ENCODE measurements around the gene FILIP1L. TPM values are rescaled to one million over a fixed set of nuclear protein-coding genes. Genes with fewer than 3 reads are reported as not detected.
A peak's percentile ranks its signal among the peaks of the same experiment; 100 is the strongest.

The FILIP1L gene
- total RNA-seq, 4 donors from 2014 or later = 4.4 to 17.7 (median 13.2) TPM

GRCh38 chr3:99877031-99877579 is 237.2 kb downstream of the FILIP1L start:
- Histone ChIP-seq H3K4me1 (no peaks in the 10 kb centered on the region), H3K27ac (peak overlapping the region; percentile 74 to 92 (median 88)), H3K9me3 (no peaks in the 10 kb centered on the region), H3K36me3 (no peaks in the 10 kb centered on the region), H3K27me3 (no peaks in the 10 kb centered on the region), H3K4me3 (replicated peaks in 1 of 3) (no peak overlapping the region)
- intact Hi-C loops (cut with DNase I) = no loop called here
- TF ChIP-seq CTCF (IDR thresholded peaks at IDR 0.05) = no peak
- no peak for TF ChIP-seq POLR2A (IDR thresholded peaks at IDR 0.05)
- no peak for DNase-seq
- WGBS, 2 donors = 87 to 88% methylated on average over 4 of the region's 4 CpGs

GRCh38 chr3:99875929-99876841 is 238.1 kb downstream of the FILIP1L start:
- intact Hi-C loops (cut with DNase I) = no loop called here
- H3K27me3 ChIP-seq = no peaks in the 10 kb centered on the region
- peak overlapping the region in 2 of 3 donors; percentile 34 to 41 for H3K4me3 ChIP-seq (replicated peaks in 1 of 3)
- no peaks in the 10 kb centered on the region for H3K36me3 ChIP-seq
- DNase-seq = peak; percentile 74 to 76
- H3K27ac ChIP-seq = peak overlapping the region; percentile 74 to 92 (median 88)
- TF ChIP-seq POLR2A (IDR thresholded peaks at IDR 0.05) (peak; percentile 61 to 85), CTCF (IDR thresholded peaks at IDR 0.05) (peak in 1 of 6 experiments; percentile 8)
- H3K9me3 ChIP-seq = no peaks in the 10 kb centered on the region
- WGBS, 2 donors = 6 to 12% methylated on average over 23 to 50 of the region's 63 CpGs
- H3K4me1 ChIP-seq = no peaks in the 10 kb centered on the region

- H3K36me3 ChIP-seq = no peaks in the 10 kb centered on the region
- H3K9me3 ChIP-seq = no peaks in the 10 kb centered on the region
- no peaks in the 10 kb centered on the region for H3K27me3 ChIP-seq
- no peaks in the 10 kb centered on the region for H3K4me1 ChIP-seq
- no peak for DNase-seq
- peak overlapping the region; percentile 74 to 92 (median 88) for H3K27ac ChIP-seq
- no peak for TF ChIP-seq CTCF (IDR thresholded peaks at IDR 0.05)
- TF ChIP-seq POLR2A (IDR thresholded peaks at IDR 0.05) = no peak
- peak overlapping the region in 2 of 3 donors; percentile 34 to 41 for H3K4me3 ChIP-seq (replicated peaks in 1 of 3)
- 6% methylated on average over 6 of the region's 6 CpGs for WGBS, 2 donors
- intact Hi-C loops (cut with DNase I) = no loop called here
Observed at GRCh38 chr3:99875581-99875928, 238.7 kb downstream of the FILIP1L start.

GRCh38 chr3:99874237-99875002 is 239.9 kb downstream of the FILIP1L start:
- Histone ChIP-seq H3K4me1 (no peaks in the 10 kb centered on the region), H3K4me3 (replicated peaks in 1 of 3) (peak overlapping the region in 1 of 3 donors; percentile 4), H3K27me3 (no peaks in the 10 kb centered on the region), H3K27ac (peak overlapping the region; percentile 4 to 92 (median 74)), H3K9me3 (no peaks in the 10 kb centered on the region), H3K36me3 (no peaks in the 10 kb centered on the region)
- TF ChIP-seq CTCF (IDR thresholded peaks at IDR 0.05) (no peak), POLR2A (IDR thresholded peaks at IDR 0.05) (no peak)
- no peak for DNase-seq
- WGBS, 2 donors = 77 to 81% methylated on average over 3 of the region's 3 CpGs
- intact Hi-C loops (cut with DNase I) = no loop called here

Data from thyroid gland (tissue), 4 donors.